MM.1S (cell line): ENCODE measurements around the gene GABRG3.

Source experiments
- DNase-seq: peaks from one replicate; pipeline ENCODE4 v3.0.0-alpha.2; 2015
- H2AFZ ChIP-seq: fragments of 300-600 bp; sonication (generic); 2 replicates; pipeline ENCODE4 v1.6.0; 2016; ENCODE audit warnings: antibody characterized with exemption, low read length
- H3F3A ChIP-seq: fragments of 300-600 bp; sonication (generic); 2 replicates; pipeline ENCODE4 v1.6.1; 2016; ENCODE audit warnings: mild to moderate bottlenecking, antibody characterized with exemption, low read length, moderate library complexity, mixed read lengths; ENCODE audit not compliant: insufficient read depth
- H3K27ac ChIP-seq: fragments of 300-600 bp; sonication (generic); 2 replicates; pipeline ENCODE4 v1.5.1; 2016; ENCODE audit warnings: mild to moderate bottlenecking, low read length
- H3K27me3 ChIP-seq: fragments of 300-600 bp; sonication (generic); replicated peaks from 2 replicates; pipeline ENCODE4 v1.6.0; 2016; ENCODE audit warnings: low read length; ENCODE audit not compliant: insufficient read depth
- H3K36me3 ChIP-seq: fragments of 300-600 bp; sonication (generic); replicated peaks from 2 replicates; pipeline ENCODE4 v1.6.1; 2016; ENCODE audit warnings: mild to moderate bottlenecking, low read length, mixed read lengths; ENCODE audit not compliant: insufficient read depth
- H3K4me1 ChIP-seq: fragments of 300-600 bp; sonication (generic); 2 replicates; pipeline ENCODE4 v1.6.1; 2016; ENCODE audit warnings: low read length, mixed read lengths
- H3K4me2 ChIP-seq: fragments of 300-600 bp; sonication (generic); 2 replicates; pipeline ENCODE4 v1.6.0; 2016; ENCODE audit warnings: low read depth, low read length
- H3K4me3 ChIP-seq: fragments of 300-600 bp; sonication (generic); 2 replicates; pipeline ENCODE4 v1.5.1; 2016; ENCODE audit warnings: low read length, mixed read lengths
- H3K79me2 ChIP-seq: fragments of 300-600 bp; sonication (generic); 2 replicates; pipeline ENCODE4 v1.6.1; 2016; ENCODE audit warnings: mixed run types, low read length, mixed read lengths
- H3K9ac ChIP-seq: fragments of 300-600 bp; sonication (generic); 2 replicates; pipeline ENCODE4 v1.6.1; 2016; ENCODE audit warnings: low read length, mixed read lengths
- H3K9me2 ChIP-seq: fragments of 300-600 bp; sonication (generic); replicated peaks from 2 replicates; pipeline ENCODE4 v1.6.1; 2016; ENCODE audit warnings: mild to moderate bottlenecking, low read length, mixed read lengths; ENCODE audit not compliant: insufficient read depth
- H3K9me3 ChIP-seq: fragments of 300-600 bp; sonication (generic); replicated peaks from 2 replicates; pipeline ENCODE4 v1.6.1; 2016; ENCODE audit warnings: mild to moderate bottlenecking, low read length, mixed read lengths; ENCODE audit not compliant: insufficient read depth
- H4K20me1 ChIP-seq: fragments of 300-600 bp; sonication (generic); 2 replicates; pipeline ENCODE4 v1.6.1; 2016; ENCODE audit warnings: mild to moderate bottlenecking, low read length, moderate library complexity, mixed read lengths; ENCODE audit not compliant: insufficient read depth
- CTCF ChIP-seq: fragments of 300-600 bp; sonication (generic); IDR thresholded peaks from 2 replicates; pipeline ENCODE4 v1.5.1; 2016; ENCODE audit warnings: antibody characterized with exemption, low read length, mixed read lengths
- EZH2 ChIP-seq: fragments of 300-600 bp; sonication (generic); optimal IDR thresholded peaks from 2 replicates; pipeline ENCODE3; 2017; ENCODE audit warnings: low read depth, mild to moderate bottlenecking, antibody characterized with exemption, low read length, mixed read lengths
- EZH2phosphoT487 ChIP-seq: fragments of 300-600 bp; sonication (generic); IDR thresholded peaks from 2 replicates; pipeline ENCODE4 v1.6.1; 2018; ENCODE audit warnings: antibody characterized with exemption, low read length

Gene GABRG3

GRCh38 chr15:27330326-27330725 lies 359.3 kb downstream of the GABRG3 start:
- H3K27ac ChIP-seq = no peak overlapping the region
- no peaks in the 10 kb centered on the region for H3K79me2 ChIP-seq
- no peaks in the 10 kb centered on the region for H3K4me1 ChIP-seq
- no peaks in the 10 kb centered on the region for H3K27me3 ChIP-seq
- no peak for DNase-seq
- H3K4me2 ChIP-seq = no peak overlapping the region
- no peaks in the 10 kb centered on the region for H3F3A ChIP-seq
- H3K4me3 ChIP-seq = no peak overlapping the region
- H4K20me1 ChIP-seq = no peaks in the 10 kb centered on the region
- no peaks in the 10 kb centered on the region for H3K36me3 ChIP-seq
- H2AFZ ChIP-seq = no peak overlapping the region
- no peak for TF ChIP-seq CTCF
- TF ChIP-seq EZH2 = no peak
- TF ChIP-seq EZH2phosphoT487 = no peak
- H3K9ac ChIP-seq = no peak overlapping the region
- no peaks in the 10 kb centered on the region for H3K9me2 ChIP-seq
- H3K9me3 ChIP-seq = no peaks in the 10 kb centered on the region

DNA sequence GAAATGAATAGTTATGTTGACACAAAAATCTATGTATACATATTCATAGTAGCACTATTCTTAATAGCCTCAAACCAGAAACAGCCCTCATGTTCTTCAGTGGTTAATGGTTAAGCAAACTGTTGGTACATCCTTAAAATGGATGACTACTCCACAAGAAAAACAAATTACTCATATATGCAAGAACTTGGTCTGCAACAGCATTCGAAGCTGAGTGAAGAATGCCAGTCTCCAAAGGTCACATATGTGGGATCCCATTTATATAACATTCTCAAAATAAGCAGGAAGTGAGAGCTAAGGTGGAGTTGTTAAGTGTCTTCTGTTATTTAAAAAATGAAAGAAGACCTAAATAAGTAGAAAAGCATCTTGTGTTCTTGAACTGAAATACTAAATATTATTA lies 365.7 kb downstream of the GABRG3 start:
- Histone ChIP-seq H3K4me1 (no peaks in the 10 kb centered on the region), H3K4me2 (no peak overlapping the region), H3K36me3 (no peaks in the 10 kb centered on the region), H3K9me2 (no peaks in the 10 kb centered on the region), H3K27ac (no peak overlapping the region), H3K4me3 (no peak overlapping the region), H3K9ac (no peak overlapping the region), H3K9me3 (no peaks in the 10 kb centered on the region), H4K20me1 (no peaks in the 10 kb centered on the region), H3K79me2 (no peaks in the 10 kb centered on the region), H2AFZ (no peak overlapping the region), H3F3A (no peaks in the 10 kb centered on the region), H3K27me3 (no peaks in the 10 kb centered on the region)
- TF ChIP-seq EZH2 = no peak
- TF ChIP-seq EZH2phosphoT487 = no peak
- no peak for TF ChIP-seq CTCF
- DNase-seq = no peak

- H3K27ac ChIP-seq = no peak overlapping the region
- H2AFZ ChIP-seq = no peak overlapping the region
- H3F3A ChIP-seq = no peaks in the 10 kb centered on the region
- H3K9ac ChIP-seq = no peak overlapping the region
- no peak overlapping the region for H3K4me3 ChIP-seq
- H3K36me3 ChIP-seq = no peaks in the 10 kb centered on the region
- no peaks in the 10 kb centered on the region for H4K20me1 ChIP-seq
- DNase-seq = no peak
- no peak overlapping the region for H3K4me2 ChIP-seq
- no peaks in the 10 kb centered on the region for H3K9me2 ChIP-seq
- no peaks in the 10 kb centered on the region for H3K9me3 ChIP-seq
- no peaks in the 10 kb centered on the region for H3K79me2 ChIP-seq
- TF ChIP-seq EZH2 (no peak), EZH2phosphoT487 (no peak), CTCF (no peak)
- no peaks in the 10 kb centered on the region for H3K4me1 ChIP-seq
- H3K27me3 ChIP-seq = no peaks in the 10 kb centered on the region
Observed at GRCh38 chr15:27339138-27339537, 368.2 kb downstream of the GABRG3 start.
